ENCODE data around the gene PRSS16. TPM values are rescaled to one million over a fixed set of nuclear protein-coding genes. Genes with fewer than 3 reads are reported as not detected.

PRSS16 gene
- total RNA-seq, 1 donor from 2014 or later = 1.0 TPM

DNA sequence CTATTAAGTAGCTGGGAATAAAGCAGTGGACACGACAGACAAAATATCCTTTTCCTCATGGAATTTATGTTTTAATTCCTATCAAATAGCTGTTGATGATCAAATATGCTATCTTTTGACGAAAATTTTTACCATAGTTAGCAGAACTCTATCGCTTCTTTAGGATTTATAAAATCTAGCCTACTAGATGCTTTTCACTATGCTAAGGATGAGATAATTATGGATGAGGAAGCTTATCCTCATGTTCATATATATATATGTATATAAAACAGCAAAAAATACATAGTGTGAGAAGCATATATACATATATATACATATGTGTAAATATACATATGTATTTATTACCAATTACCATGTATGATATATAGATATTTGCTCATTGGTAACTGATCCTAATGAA, 12.9 kb upstream of the PRSS16 start:
- no peak for DNase-seq (ENCODE audit: low read depth)
- TF ChIP-seq CTCF (conservative IDR thresholded peaks at IDR 0.05; ENCODE audit: low read depth, low read length) = no peak
- H3K4me3 ChIP-seq (ENCODE audit: low read depth, low read length) = no peak overlapping the region

DNA sequence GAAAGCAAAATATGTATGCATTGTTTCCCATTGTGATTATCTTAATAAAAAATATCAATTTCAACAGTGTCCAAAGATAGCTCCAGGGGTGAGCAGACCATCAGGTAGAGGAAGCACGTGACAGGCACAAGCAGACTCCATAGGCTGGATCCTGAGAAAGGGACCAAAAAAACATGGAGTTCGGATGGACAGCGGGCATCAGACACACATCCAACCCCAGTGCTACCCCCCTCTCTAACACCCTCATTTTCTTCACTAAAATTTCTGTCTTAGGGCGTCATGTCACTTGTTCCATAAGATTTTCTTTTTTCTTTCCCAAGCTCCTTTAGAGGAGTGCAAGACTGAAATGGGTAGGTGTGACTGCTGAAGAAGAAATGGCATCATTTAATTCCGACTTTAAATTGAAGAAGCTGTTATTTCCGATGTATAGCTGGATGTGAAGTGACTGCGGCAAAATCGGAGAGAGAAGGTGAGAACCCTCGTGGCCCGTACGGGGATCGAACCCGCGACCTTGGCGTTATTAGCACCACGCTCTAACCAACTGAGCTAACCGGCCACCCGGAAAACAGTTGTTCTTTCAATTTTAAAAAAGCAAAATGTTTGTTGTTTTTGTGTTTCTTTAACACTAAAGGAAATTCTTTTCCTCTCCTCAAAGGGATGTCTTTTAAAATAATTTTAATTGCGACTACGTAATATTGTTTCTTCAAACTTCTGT, 10.3 kb upstream of the PRSS16 start:
- no peak for TF ChIP-seq CTCF (conservative IDR thresholded peaks at IDR 0.05; ENCODE audit: low read depth, low read length)
- peak overlapping the region; percentile 47 for H3K4me3 ChIP-seq (ENCODE audit: low read depth, low read length)
- DNase-seq (ENCODE audit: low read depth) = no peak

GRCh38 chr6:27238010-27238983, 9.2 kb upstream of the PRSS16 start:
- no peak for TF ChIP-seq CTCF (conservative IDR thresholded peaks at IDR 0.05; ENCODE audit: low read depth, low read length)
- H3K4me3 ChIP-seq (ENCODE audit: low read depth, low read length) = peak overlapping the region; percentile 47
- no peak for DNase-seq (ENCODE audit: low read depth)

DNA sequence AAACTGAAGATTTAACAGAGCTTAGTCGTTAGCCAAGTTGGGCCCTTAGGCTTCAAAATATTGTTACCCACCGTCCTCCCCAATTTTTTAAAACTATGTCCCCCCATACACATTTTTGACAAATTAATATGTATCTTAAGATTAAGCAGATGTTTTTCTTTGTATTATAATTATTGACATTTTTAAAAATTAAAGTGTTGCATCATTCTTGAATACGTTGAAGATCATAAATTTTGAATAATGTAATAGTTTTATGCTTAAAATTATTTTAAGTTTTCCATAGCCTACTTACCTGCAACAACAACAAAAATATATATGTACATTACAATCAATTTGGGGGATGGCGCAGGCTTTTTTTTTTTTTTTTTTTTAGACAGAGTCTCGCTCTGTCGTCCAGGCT, 8.2 kb upstream of the PRSS16 start:
- no peak overlapping the region for H3K4me3 ChIP-seq (ENCODE audit: low read depth, low read length)
- no peak for DNase-seq (ENCODE audit: low read depth)
- no peak for TF ChIP-seq CTCF (conservative IDR thresholded peaks at IDR 0.05; ENCODE audit: low read depth, low read length)

DNA sequence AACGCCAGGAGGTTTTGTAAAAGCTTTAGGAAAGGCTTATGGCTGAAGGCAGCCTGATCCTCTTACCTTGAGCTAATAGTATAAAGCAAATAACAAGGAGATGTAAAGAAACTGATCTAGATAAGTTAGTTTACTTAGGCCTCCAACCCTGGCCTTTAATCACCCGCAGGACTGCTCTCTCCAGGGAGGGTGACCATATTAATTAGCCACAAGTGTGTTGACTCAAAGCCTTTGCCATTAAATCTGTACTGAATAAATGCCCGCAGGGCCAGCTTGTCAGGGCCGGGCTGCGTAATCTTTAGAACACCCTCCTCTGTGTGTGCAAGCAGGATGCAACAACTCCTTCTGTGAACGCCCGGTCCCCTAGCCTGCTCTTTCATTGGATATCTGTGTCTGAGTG, 6.1 kb upstream of the PRSS16 start:
- H3K4me3 ChIP-seq (ENCODE audit: low read depth, low read length) = no peak overlapping the region
- TF ChIP-seq CTCF (conservative IDR thresholded peaks at IDR 0.05; ENCODE audit: low read depth, low read length) = no peak
- DNase-seq (ENCODE audit: low read depth) = no peak

- no peak for DNase-seq (ENCODE audit: low read depth)
- no peak for TF ChIP-seq CTCF (conservative IDR thresholded peaks at IDR 0.05; ENCODE audit: low read depth, low read length)
- H3K4me3 ChIP-seq (ENCODE audit: low read depth, low read length) = no peak overlapping the region
Observed at GRCh38 chr6:27242589-27243265, 4.8 kb upstream of the PRSS16 start.
